ENCODE results near the gene PHC3. TPM values are rescaled to one million over a fixed set of nuclear protein-coding genes. Genes with fewer than 3 reads are reported as not detected.

Gene PHC3
- total RNA-seq, 2 experiments from 2014 or later: 44.3 to 50.6 TPM

- ChIA-PET POLR2A (interaction anchor here (0.6 kb wide), 1 partner anchor 60 kb away, joined by 3 read pairs; no protein-coding TSS in a partner anchor), CTCF (no interaction called here)
Observed at GRCh38 chr3:170092907-170093306, 88.6 kb downstream of the PHC3 start.

GRCh38 chr3:170090601-170090981 is 90.9 kb downstream of the PHC3 start:
- CTCF ChIA-PET: no interaction called here
- POLR2A ChIA-PET: no interaction called here

DNA sequence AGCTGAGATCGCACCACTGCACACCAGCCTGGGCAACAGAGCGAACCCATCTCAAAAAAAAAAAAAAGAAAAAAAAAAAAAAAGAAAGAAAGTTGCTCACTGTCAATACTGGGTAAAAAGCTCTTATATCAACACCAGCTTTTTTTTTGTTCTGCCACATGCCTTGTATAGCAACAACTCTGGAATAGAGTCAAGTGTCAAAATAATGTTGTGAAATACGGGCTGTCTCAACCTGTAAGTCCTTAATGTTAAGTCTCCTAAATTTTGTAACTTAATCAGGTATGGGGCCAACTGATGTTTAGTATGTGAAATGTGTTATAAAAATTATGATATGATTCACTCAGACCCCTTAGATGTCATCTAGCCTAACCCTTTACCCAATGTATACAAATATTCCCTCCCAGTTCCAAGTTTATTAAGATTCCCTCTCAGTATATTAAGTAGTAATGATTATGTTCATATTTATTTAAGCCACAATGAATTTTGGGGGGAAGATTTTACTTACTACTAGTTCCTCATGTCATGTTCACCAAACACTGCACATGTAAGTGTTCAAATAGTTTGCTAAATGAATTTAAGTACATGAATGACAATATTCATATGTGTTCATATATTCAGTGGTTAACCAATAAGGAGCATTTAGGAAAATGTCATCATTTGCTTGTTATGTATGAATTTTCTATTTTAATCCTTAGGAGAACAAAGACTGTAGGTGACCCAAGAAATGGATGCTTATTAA is 91.5 kb downstream of the PHC3 start:
- POLR2A ChIA-PET: no interaction called here
- CTCF ChIA-PET: no interaction called here

- CTCF ChIA-PET: no interaction called here
Observed at GRCh38 chr3:170085396-170085795, 96.1 kb downstream of the PHC3 start.

DNA sequence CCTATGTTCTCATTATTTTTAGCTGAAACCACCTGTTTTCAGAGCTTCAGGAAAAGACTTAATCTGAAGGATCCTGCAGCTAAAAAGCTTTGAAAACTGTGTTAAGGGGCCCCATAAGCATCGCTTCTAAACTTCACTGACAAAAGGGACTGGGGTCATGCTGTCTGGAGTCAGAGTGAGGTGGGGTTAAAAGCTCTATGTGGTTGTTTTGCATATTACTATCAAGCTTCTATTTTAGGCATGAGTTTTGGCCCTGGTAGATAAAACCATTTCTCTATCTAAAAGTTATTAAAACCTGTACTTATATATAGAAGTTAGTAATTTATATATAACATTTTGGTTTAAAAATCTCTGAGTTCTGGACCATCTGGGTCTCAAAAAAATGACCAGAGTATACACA is 98.2 kb downstream of the PHC3 start:
- ChIA-PET CTCF (no interaction called here), POLR2A (no interaction called here)

More at GRCh38 chr3:170085396-170085795, 96.1 kb downstream of the PHC3 start:
- POLR2A ChIA-PET: no interaction called here

GRCh38 chr3:170081079-170081741 is 100.3 kb downstream of the PHC3 start:
- POLR2A ChIA-PET: no interaction called here
- CTCF ChIA-PET: no interaction called here

- ChIA-PET POLR2A (no interaction called here), CTCF (no interaction called here)
Observed at GRCh38 chr3:170080605-170081004, 100.9 kb downstream of the PHC3 start.

GRCh38 chr3:170079536-170080165 is 101.9 kb downstream of the PHC3 start:
- ChIA-PET CTCF (no interaction called here), POLR2A (no interaction called here)

- ChIA-PET CTCF (interaction anchor here (1.1 kb wide), 1 partner anchor 33 kb away, joined by 3 read pairs; no protein-coding TSS in a partner anchor), POLR2A (no interaction called here)
Observed at GRCh38 chr3:170078620-170079281, 102.8 kb downstream of the PHC3 start.

DNA sequence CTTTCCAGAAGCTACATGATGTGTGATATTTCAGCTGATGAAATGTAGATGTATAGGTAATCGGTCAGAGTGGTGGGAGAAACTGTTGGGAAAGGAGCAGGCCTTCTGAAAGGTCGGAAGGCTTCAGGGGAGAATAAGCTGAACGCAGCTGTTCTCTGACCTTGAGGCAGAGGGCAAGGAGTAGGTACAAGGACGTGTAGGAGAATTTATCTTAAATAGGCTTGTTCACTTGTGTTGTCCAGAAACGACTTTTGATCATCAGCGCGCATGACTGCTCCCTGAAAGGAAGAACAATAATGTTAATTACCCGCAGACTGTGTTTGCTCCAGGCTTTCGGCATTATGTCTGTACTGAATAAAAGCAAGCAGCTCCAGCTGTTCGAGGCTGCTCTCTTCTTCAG is 104.2 kb downstream of the PHC3 start:
- ChIA-PET POLR2A (no interaction called here), CTCF (no interaction called here)

- ChIA-PET CTCF (no interaction called here), POLR2A (no interaction called here)
Observed at GRCh38 chr3:170076715-170077238, 104.8 kb downstream of the PHC3 start.

GRCh38 chr3:170075441-170076091 is 106.0 kb downstream of the PHC3 start:
- CTCF ChIA-PET: no interaction called here
- POLR2A ChIA-PET: no interaction called here

- ChIA-PET POLR2A (no interaction called here), CTCF (interaction anchor here (0.7 kb wide), 1 partner anchor 1095 kb away, joined by 3 read pairs; no protein-coding TSS in a partner anchor)
Observed at GRCh38 chr3:170064108-170064507, 117.4 kb downstream of the PHC3 start.

- ChIA-PET CTCF (interaction anchor here (0.7 kb wide), 1 partner anchor 1094 kb away, joined by 3 read pairs; no protein-coding TSS in a partner anchor), POLR2A (no interaction called here)
Observed at GRCh38 chr3:170063691-170064090, 117.8 kb downstream of the PHC3 start.

- ChIA-PET CTCF (no interaction called here), POLR2A (interaction anchor here (0.6 kb wide), 1 partner anchor 31 kb away, joined by 7 read pairs; no protein-coding TSS in a partner anchor)
Observed at GRCh38 chr3:170062769-170063168, 118.8 kb downstream of the PHC3 start.

DNA sequence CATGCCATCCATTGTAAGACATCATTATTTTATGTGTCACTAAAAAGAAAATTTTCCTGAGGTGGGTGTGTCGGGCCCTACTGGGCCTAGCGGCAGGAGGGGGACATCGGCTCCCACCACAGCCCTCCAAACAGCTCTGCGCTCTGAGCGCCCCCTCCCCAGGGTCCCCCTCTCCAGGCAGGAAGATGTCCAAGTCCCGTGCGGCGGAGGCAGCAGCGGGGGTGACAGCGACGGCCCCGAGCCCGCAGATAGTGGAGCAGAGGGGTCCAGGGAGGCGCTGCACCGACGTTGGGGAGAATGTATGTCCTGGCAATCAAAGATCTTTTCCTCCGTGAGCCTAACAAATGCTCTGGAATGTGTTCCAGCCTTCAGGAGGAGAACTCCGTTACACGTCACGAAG is 119.5 kb downstream of the PHC3 start:
- ChIA-PET POLR2A (no interaction called here), CTCF (no interaction called here)

- ChIA-PET POLR2A (no interaction called here), CTCF (no interaction called here)
Observed at GRCh38 chr3:170059447-170059846, 122.1 kb downstream of the PHC3 start.

DNA sequence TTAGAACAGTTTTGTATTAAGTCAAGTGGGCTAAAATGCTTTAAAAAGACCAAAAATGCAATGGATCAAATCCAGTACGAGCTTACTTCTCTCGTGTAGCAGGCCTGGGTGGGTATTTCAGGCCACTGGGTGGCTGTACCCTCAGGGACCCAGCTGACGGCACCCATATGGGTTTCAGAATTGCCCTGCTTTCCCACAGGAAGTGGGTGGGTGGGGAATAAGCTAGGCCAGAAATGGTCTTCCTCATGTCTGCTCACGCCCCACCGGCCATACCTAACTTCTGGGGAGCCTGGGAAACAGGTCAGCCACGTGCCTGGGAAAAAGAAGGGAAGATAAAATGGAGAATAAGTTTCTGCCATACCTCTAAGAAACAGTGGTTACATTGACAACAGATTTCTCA is 123.4 kb downstream of the PHC3 start:
- CTCF ChIA-PET: interaction anchor here (1.0 kb wide), 1 partner anchor 20 kb away, joined by 3 read pairs; the partner anchor contains the start of gene GPR160
- POLR2A ChIA-PET: no interaction called here

GRCh38 chr3:170057550-170057949 is 124.0 kb downstream of the PHC3 start:
- ChIA-PET POLR2A (no interaction called here), CTCF (interaction anchor here (1.0 kb wide), 1 partner anchor 19 kb away, joined by 3 read pairs; the partner anchor contains the start of gene GPR160)
